GM20000 (cell line): Measurements from ENCODE around the gene GPR161.
"Not testable (repeated sequence)": the region's sequence is repeated elsewhere in the genome, so short reads cannot be mapped to it uniquely, and the experiment has no call there.

Source experiments
- DNase-seq: peaks from one replicate; pipeline ENCODE4 v3.0.0; 2012; ENCODE audit warnings: low spot score
- CTCF ChIP-seq: IDR thresholded peaks from 2 replicates; pipeline ENCODE4 v1.5.1; 2012; ENCODE audit warnings: mild to moderate bottlenecking, control low read depth; ENCODE audit errors: extremely low read depth, missing control alignments

GPR161 gene

GRCh38 chr1:168065506-168065905 is 71.2 kb downstream of the GPR161 start:
- DNase-seq = no peak

GRCh38 chr1:168064216-168064615 is 72.5 kb downstream of the GPR161 start:
- no peak for TF ChIP-seq CTCF
- no peak for DNase-seq

More at GRCh38 chr1:168065506-168065905, 71.2 kb downstream of the GPR161 start:
- TF ChIP-seq CTCF = no peak

GRCh38 chr1:168057921-168058320 is 78.8 kb downstream of the GPR161 start:
- DNase-seq = no peak
- no peak for TF ChIP-seq CTCF

- DNase-seq = no peak
- no peak for TF ChIP-seq CTCF
These were observed 79.4 kb downstream of the GPR161 start for GRCh38 chr1:168057355-168057754.

- not testable (repeated sequence) for DNase-seq
These were observed 80.6 kb downstream of the GPR161 start for GRCh38 chr1:168056152-168056551.

GRCh38 chr1:168054117-168054516 is 82.6 kb downstream of the GPR161 start:
- no peak for DNase-seq

GRCh38 chr1:168053681-168054080 is 83.0 kb downstream of the GPR161 start:
- no peak for DNase-seq
- no peak for TF ChIP-seq CTCF

More at GRCh38 chr1:168054117-168054516, 82.6 kb downstream of the GPR161 start:
- TF ChIP-seq CTCF = no peak

GRCh38 chr1:168050880-168051279 is 85.8 kb downstream of the GPR161 start:
- TF ChIP-seq CTCF = no peak
- DNase-seq = no peak
